HG02763 (cell line): Measurements from ENCODE around the gene POLR3C.

Source experiments
- ATAC-seq: cut with Tn5 transposase; IDR thresholded peaks from one replicate; pipeline ENCODE4 v1.9.1; 2021; ENCODE audit warnings: mild to moderate bottlenecking, moderate library complexity; ENCODE audit not compliant: unreplicated experiment

The POLR3C gene

DNA sequence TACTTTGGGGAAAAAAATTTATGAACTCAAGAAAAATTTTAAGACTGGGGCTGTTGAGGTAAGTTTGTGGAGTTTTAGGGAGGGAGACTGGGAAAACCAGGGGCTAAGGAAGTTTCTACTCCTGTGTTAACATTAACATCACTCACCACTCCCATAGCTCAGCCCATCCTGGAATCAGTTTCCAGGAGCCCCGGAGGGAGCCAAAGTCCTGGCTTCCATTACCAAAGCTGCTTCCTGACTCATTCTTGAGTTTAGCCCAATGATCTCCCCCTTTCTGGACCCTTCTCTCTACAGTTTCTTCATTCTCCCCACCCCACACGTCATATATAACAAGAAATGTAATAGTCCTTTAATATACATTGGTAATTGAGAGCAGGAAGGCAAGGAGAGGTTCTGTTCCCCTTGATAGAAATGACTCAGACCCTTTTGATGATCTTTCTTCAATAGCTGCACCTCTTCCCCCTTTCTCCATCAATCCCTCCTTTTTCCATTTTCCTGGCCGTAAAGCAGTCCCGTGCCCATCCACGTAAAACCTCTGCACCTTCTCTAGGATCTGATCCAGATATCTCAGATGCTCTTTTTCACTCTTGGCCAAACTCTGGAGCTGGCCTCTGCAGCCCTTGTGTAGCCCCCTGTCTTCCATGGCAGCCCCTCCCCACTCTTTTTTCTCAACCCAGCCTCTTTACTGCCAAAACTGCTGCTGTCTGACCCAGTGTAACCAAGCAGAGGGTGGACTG, 39.5 kb downstream of the POLR3C start:
- no peak for ATAC-seq

DNA sequence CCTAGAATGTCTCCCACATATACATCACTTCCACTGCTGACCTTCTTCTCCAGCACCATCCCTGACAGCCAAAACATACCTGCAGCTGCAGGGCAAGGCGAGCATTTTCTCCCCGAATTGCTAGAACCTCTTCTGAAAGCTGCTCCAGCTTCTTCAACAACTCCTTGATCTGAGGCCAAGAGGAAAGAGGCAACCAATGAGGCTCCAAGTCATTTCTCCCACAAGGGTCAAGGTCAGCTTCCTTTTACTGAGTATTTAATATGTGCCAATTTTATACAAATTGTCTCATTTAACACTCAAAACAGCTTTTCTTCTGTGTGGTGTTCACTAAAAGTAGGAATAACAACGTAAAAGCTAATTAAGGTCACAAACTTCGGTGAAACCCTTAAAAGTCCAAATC, 44.2 kb downstream of the POLR3C start:
- no peak for ATAC-seq

- ATAC-seq = no peak
These were observed 48.3 kb downstream of the POLR3C start for GRCh38 chr1:145871994-145872924.

DNA sequence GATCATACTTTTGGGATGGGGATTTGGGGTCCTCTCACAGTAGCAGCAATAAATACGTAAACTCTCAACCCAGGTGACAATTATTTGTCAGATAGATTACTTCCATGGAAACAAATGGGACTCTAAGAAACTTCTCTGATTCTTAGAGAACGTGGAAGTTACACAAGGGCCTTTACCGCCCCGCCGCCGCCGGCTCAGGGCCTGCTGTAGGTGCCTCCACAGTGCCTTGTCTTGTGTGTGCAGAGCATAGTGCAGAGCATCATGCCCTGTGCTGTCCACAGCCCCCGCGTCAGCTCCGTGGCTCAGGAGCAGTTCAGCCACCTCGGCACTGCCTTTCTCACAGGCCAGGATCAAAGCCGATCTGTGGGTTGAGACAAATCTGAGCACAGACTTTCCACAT, 50.6 kb downstream of the POLR3C start:
- no peak for ATAC-seq

DNA sequence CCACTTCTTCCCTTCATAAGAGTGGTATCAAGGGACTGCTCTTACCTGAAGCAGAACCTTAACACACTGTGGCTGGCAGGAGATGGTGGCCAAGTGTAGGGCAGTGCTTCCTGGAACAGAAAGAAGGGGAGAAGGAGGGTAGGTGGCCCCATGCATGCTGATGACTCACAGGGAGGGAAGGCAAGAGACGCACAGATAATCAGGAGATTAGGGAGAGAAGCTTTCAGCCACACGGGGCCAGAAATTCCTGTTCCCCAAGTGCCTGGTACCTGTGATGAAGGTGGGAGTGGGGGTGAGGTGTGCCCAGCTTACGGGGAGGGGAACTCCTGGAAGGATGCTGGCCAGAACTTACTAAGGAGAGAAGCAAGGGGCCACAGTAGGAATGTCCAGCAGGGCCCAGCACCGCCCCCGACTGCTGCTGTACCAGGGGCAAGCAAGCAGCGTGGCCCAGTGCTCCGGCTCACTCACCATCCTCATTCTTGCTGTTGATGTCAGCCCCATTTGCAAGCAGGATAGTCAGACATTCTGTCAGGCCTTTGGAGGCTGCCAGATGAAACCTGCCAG, 54.0 kb downstream of the POLR3C start:
- ATAC-seq = no peak

- no peak for ATAC-seq
These were observed 54.7 kb downstream of the POLR3C start for GRCh38 chr1:145878724-145879123.

- no peak for ATAC-seq
These were observed 55.8 kb downstream of the POLR3C start for GRCh38 chr1:145879775-145880174.

- no peak for ATAC-seq
These were observed 60.7 kb downstream of the POLR3C start for GRCh38 chr1:145884675-145885074.

GRCh38 chr1:145885738-145886287, 61.8 kb downstream of the POLR3C start, which contains the start of gene ANKRD35:
Gene ANKRD35 (minus strand): TSS chr1:145885866. CDS start chr1:145885758, 108 bp downstream.
- ATAC-seq = peak; percentile 93

- ATAC-seq = no peak
These were observed 62.4 kb downstream of the POLR3C start for GRCh38 chr1:145886390-145886789.

DNA sequence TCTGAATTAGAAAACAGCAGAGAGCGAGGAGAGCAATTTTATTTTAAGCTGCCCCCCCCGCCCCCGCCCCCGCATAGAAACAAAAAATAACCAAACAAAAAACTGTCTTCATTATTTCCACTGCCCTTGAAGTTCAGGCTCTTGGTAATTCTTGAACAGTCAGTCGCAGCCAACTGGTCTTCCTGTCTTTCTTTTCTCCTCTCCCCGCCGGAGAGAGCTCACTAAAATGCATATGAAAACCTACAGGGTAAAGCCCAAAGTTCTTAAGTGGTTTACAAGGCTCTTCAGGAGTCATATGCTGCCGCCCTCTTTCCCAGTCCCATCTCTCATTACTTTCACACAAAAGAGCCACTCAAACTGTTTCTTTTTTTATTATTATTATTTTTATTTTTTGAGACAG, 62.8 kb downstream of the POLR3C start:
- ATAC-seq = no peak

DNA sequence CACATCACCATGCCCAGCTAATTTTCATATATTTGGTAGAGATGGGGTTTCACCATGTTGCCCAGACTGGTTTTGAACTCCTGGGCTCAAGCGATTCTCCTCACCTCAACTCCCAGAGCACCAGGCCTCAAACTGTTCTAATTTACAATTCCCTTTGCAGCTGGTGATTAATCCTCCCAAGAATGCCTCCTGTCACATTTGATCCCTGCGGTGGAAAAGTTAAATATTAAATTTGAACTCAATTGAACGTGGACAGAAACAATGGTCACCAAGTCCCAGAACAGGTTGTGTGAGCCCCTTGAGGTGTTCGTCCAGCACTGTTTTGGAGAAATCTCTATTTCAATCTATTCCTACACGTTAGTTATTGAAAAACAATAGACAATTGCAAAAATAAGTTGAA, 63.6 kb downstream of the POLR3C start:
- no peak for ATAC-seq

- ATAC-seq = no peak
These were observed 65.7 kb downstream of the POLR3C start for GRCh38 chr1:145889722-145890121.

- no peak for ATAC-seq
These were observed 67.1 kb downstream of the POLR3C start for GRCh38 chr1:145891143-145891542.

- ATAC-seq = no peak
These were observed 67.8 kb downstream of the POLR3C start for GRCh38 chr1:145891587-145892485.

GRCh38 chr1:145892486-145893087, 68.6 kb downstream of the POLR3C start:
- ATAC-seq = no peak

GRCh38 chr1:145893306-145894055, 69.5 kb downstream of the POLR3C start:
- no peak for ATAC-seq
